Measurements from ENCODE around the gene ARHGAP6.
"Not testable (repeated sequence)": the region's sequence is repeated elsewhere in the genome, so short reads cannot be mapped to it uniquely, and the experiment has no call there.

ARHGAP6 gene

GRCh38 chrX:11530621-11531020 lies 135.1 kb downstream of the ARHGAP6 start:
- H3K4me1 ChIP-seq (ENCODE audit: insufficient read depth, poor library complexity, severe bottlenecking), result no peaks in the 10 kb centered on the region
- no peaks in the 10 kb centered on the region for H3K9me3 ChIP-seq (ENCODE audit: severe bottlenecking)
- no peaks in the 10 kb centered on the region for H3K27me3 ChIP-seq (ENCODE audit: insufficient read depth, poor library complexity, severe bottlenecking)
- DNase-seq (ENCODE audit: low spot score) (no peak), ATAC-seq (ENCODE audit: low read depth) (no peak)
- H3K27ac ChIP-seq (ENCODE audit: poor library complexity, severe bottlenecking), result no peak overlapping the region
- H3K4me3 ChIP-seq (ENCODE audit: severe bottlenecking), result no peak overlapping the region
- no peak for TF ChIP-seq CTCF (IDR thresholded peaks at IDR 0.05; ENCODE audit: poor library complexity, severe bottlenecking)
- H3K36me3 ChIP-seq (ENCODE audit: low read depth), result no peaks in the 10 kb centered on the region

- no peak for TF ChIP-seq CTCF (IDR thresholded peaks at IDR 0.05; ENCODE audit: poor library complexity, severe bottlenecking)
- no peak for DNase-seq (ENCODE audit: low spot score)
Observed at GRCh38 chrX:11528623-11529022, 137.1 kb downstream of the ARHGAP6 start.

GRCh38 chrX:11525685-11526084 lies 140.0 kb downstream of the ARHGAP6 start:
- no peak for TF ChIP-seq CTCF (IDR thresholded peaks at IDR 0.05; ENCODE audit: poor library complexity, severe bottlenecking)
- Histone ChIP-seq H3K4me1 (ENCODE audit: insufficient read depth, poor library complexity, severe bottlenecking) (no peaks in the 10 kb centered on the region), H3K27ac (ENCODE audit: poor library complexity, severe bottlenecking) (no peak overlapping the region), H3K4me3 (ENCODE audit: severe bottlenecking) (no peak overlapping the region), H3K27me3 (ENCODE audit: insufficient read depth, poor library complexity, severe bottlenecking) (no peaks in the 10 kb centered on the region), H3K9me3 (ENCODE audit: severe bottlenecking) (no peaks in the 10 kb centered on the region), H3K36me3 (ENCODE audit: low read depth) (no peaks in the 10 kb centered on the region)
- ATAC-seq (ENCODE audit: low read depth) (no peak), DNase-seq (ENCODE audit: low spot score) (no peak)

More at GRCh38 chrX:11528623-11529022, 137.1 kb downstream of the ARHGAP6 start:
- Histone ChIP-seq H3K27me3 (ENCODE audit: insufficient read depth, poor library complexity, severe bottlenecking) (no peaks in the 10 kb centered on the region), H3K4me3 (ENCODE audit: severe bottlenecking) (no peak overlapping the region), H3K9me3 (ENCODE audit: severe bottlenecking) (no peaks in the 10 kb centered on the region), H3K4me1 (ENCODE audit: insufficient read depth, poor library complexity, severe bottlenecking) (no peaks in the 10 kb centered on the region), H3K27ac (ENCODE audit: poor library complexity, severe bottlenecking) (no peak overlapping the region), H3K36me3 (ENCODE audit: low read depth) (no peaks in the 10 kb centered on the region)
- ATAC-seq (ENCODE audit: low read depth), result no peak

- not testable (repeated sequence) for H3K27me3 ChIP-seq (ENCODE audit: insufficient read depth, poor library complexity, severe bottlenecking); H3K9me3 ChIP-seq (ENCODE audit: severe bottlenecking); ATAC-seq (ENCODE audit: low read depth); H3K4me3 ChIP-seq (ENCODE audit: severe bottlenecking); H3K27ac ChIP-seq (ENCODE audit: poor library complexity, severe bottlenecking); DNase-seq (ENCODE audit: low spot score); H3K4me1 ChIP-seq (ENCODE audit: insufficient read depth, poor library complexity, severe bottlenecking); H3K36me3 ChIP-seq (ENCODE audit: low read depth)
Observed at GRCh38 chrX:11519234-11519633, 146.5 kb downstream of the ARHGAP6 start.

GRCh38 chrX:11509786-11510185 lies 155.9 kb downstream of the ARHGAP6 start:
- H3K4me1 ChIP-seq (ENCODE audit: insufficient read depth, poor library complexity, severe bottlenecking), result no peaks in the 10 kb centered on the region
- no peaks in the 10 kb centered on the region for H3K27me3 ChIP-seq (ENCODE audit: insufficient read depth, poor library complexity, severe bottlenecking)
- H3K36me3 ChIP-seq (ENCODE audit: low read depth), result no peaks in the 10 kb centered on the region
- no peaks in the 10 kb centered on the region for H3K9me3 ChIP-seq (ENCODE audit: severe bottlenecking)
- ATAC-seq (ENCODE audit: low read depth), result no peak
- no peak for DNase-seq (ENCODE audit: low spot score)
- H3K27ac ChIP-seq (ENCODE audit: poor library complexity, severe bottlenecking), result no peak overlapping the region
- no peak overlapping the region for H3K4me3 ChIP-seq (ENCODE audit: severe bottlenecking)
- no peak for TF ChIP-seq CTCF (IDR thresholded peaks at IDR 0.05; ENCODE audit: poor library complexity, severe bottlenecking)
